Camera-type eye (tissue), 1 donor: Measurements from ENCODE around the gene CLEC12A. TPM values are rescaled to one million over a fixed set of nuclear protein-coding genes. Genes with fewer than 3 reads are reported as not detected.

Source experiments
- total RNA-seq: library from RNA; depleted of rRNA; stranded (reverse); fragments of >200 nt; gene quantifications from one replicate; pipeline ENCODE4 v1.2.3, GENCODE V29; 2014

The CLEC12A gene
- total RNA-seq, result 3.4 TPM

GRCh38 chr12:9971181-9971580, at the start of gene CLEC12A:
Gene CLEC12A, plus strand, starts transcription at chr12:9971409. Its CDS starts 188 bp downstream, at chr12:9971597.

GRCh38 chr12:9932270-9932669, 38.9 kb upstream of the CLEC12A start, which contains the start of gene CLEC2A:
Gene CLEC2A, minus strand, starts transcription at chr12:9932370. Its CDS starts 41 bp downstream, at chr12:9932329.

GRCh38 chr12:9999016-9999415, 27.8 kb downstream of the CLEC12A start, which contains the start of gene CLEC1B:
Gene CLEC1B, minus strand, starts transcription at chr12:9999121. Its CDS starts 21 bp downstream, at chr12:9999100.

GRCh38 chr12:10030446-10030845, 59.2 kb downstream of the CLEC12A start, which contains the start of gene CLEC9A:
Gene CLEC9A, plus strand, starts transcription at chr12:10030682. Its CDS starts 22,006 bp downstream, at chr12:10052688.

Other genes with a start within 250 kb of the CLEC12A start
- not detected for gene CLECL1, start 238.3 kb upstream of the CLEC12A start, total RNA-seq
- gene CD69, start 210.5 kb upstream of the CLEC12A start, total RNA-seq, result 9.8 TPM
- 1.1 TPM for gene KLRF1, start 143.9 kb upstream of the CLEC12A start, total RNA-seq
- 13.5 TPM for gene CLEC2B, start 102.1 kb upstream of the CLEC12A start, total RNA-seq
- not detected for gene KLRF2, start 89.9 kb upstream of the CLEC12A start, total RNA-seq
- 1.1 TPM for gene CLEC2A, start 39.0 kb upstream of the CLEC12A start, total RNA-seq
- gene CLEC1B, start 27.7 kb downstream of the CLEC12A start, total RNA-seq, result 1.5 TPM
- 0.22 TPM for gene CLEC12B, start 39.2 kb downstream of the CLEC12A start, total RNA-seq
- gene CLEC9A, start 59.3 kb downstream of the CLEC12A start, total RNA-seq, result 0.27 TPM
- gene CLEC1A, start 127.6 kb downstream of the CLEC12A start, total RNA-seq, result 3.7 TPM
- 5.1 TPM for gene CLEC7A, start 158.8 kb downstream of the CLEC12A start, total RNA-seq
- 0.60 TPM for gene OLR1, start 200.7 kb downstream of the CLEC12A start, total RNA-seq
- not detected for gene TMEM52B, start 207.6 kb downstream of the CLEC12A start, total RNA-seq
- 84.7 TPM for gene GABARAPL1, start 241.5 kb downstream of the CLEC12A start, total RNA-seq